Astrocyte (in vitro differentiated cells and primary cell): ENCODE data around the gene MRPL46.

Source experiments
- EZH2 ChIP-seq: IDR thresholded peaks from 2 replicates; pipeline ENCODE4 v1.6.1; 2012; ENCODE audit warnings: mild to moderate bottlenecking, low read length, inconsistent platforms; ENCODE audit not compliant: insufficient read depth
- TF ChIP-seq, protein P1 (sequence below): IDR thresholded peaks from 2 replicates; pipeline ENCODE4 v1.5.1; 2011; ENCODE audit warnings: low read depth, mild to moderate bottlenecking, inconsistent platforms, low read length, moderate library complexity; ENCODE audit not compliant: insufficient read depth

DNA sequence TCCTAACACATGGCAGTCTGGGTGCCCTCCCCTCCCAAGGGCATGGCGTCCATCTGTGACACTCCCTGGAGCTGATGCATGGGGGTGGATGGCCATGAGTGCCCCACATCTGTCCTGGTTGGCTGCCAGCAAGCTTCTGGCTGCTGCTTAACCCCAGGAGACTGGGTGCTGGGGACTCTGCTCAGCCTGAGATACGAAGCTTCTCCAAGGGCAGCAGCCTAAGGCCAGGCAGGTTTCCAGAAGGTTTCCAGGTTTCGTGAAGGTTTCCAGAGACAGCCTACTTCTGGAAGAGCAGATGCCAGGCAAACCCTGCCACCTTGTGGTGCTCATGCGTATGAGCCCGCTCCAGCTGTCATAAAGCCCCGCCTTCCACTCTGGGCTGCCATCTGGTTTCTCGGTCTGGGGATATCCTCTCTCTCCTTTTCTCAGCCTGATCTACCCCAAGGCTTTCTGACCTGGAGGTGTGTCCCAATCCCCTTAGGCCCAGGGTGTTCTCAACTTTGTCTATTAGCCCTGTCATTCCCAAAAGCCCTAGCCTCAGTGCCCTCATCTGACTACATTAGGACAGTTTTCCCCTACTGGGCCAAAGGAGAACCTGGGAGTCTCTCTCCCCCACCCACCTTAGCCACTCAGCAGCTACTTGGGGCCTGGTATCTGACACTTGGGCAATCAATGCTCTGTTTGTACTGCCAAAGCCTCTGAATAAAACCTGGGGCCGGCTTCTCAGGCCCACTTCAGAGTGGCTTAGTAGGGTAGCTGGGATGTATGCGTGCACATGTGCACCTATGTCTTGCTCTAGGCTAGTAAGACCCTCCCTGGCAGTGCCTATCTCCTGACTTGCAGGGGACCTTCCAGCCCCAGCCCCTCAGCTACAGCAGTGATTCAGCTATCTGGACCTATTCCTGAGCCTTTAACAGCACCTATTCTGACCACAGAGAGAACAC is 12.0 kb downstream of the MRPL46 start:
- TF ChIP-seq, protein P1, sequence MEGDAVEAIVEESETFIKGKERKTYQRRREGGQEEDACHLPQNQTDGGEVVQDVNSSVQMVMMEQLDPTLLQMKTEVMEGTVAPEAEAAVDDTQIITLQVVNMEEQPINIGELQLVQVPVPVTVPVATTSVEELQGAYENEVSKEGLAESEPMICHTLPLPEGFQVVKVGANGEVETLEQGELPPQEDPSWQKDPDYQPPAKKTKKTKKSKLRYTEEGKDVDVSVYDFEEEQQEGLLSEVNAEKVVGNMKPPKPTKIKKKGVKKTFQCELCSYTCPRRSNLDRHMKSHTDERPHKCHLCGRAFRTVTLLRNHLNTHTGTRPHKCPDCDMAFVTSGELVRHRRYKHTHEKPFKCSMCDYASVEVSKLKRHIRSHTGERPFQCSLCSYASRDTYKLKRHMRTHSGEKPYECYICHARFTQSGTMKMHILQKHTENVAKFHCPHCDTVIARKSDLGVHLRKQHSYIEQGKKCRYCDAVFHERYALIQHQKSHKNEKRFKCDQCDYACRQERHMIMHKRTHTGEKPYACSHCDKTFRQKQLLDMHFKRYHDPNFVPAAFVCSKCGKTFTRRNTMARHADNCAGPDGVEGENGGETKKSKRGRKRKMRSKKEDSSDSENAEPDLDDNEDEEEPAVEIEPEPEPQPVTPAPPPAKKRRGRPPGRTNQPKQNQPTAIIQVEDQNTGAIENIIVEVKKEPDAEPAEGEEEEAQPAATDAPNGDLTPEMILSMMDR = peak; percentile 77
- TF ChIP-seq EZH2 = no peak
